NCI-H1436 treated with DMSO at 0.1 percent for 48 hours (cell line): Measurements from ENCODE around the gene ZNF454.

Experiments
- DNase-seq: peaks from one replicate; lab custom pipeline; 2025; lab: John Stamatoyannopoulos, UW

Gene ZNF454

DNA sequence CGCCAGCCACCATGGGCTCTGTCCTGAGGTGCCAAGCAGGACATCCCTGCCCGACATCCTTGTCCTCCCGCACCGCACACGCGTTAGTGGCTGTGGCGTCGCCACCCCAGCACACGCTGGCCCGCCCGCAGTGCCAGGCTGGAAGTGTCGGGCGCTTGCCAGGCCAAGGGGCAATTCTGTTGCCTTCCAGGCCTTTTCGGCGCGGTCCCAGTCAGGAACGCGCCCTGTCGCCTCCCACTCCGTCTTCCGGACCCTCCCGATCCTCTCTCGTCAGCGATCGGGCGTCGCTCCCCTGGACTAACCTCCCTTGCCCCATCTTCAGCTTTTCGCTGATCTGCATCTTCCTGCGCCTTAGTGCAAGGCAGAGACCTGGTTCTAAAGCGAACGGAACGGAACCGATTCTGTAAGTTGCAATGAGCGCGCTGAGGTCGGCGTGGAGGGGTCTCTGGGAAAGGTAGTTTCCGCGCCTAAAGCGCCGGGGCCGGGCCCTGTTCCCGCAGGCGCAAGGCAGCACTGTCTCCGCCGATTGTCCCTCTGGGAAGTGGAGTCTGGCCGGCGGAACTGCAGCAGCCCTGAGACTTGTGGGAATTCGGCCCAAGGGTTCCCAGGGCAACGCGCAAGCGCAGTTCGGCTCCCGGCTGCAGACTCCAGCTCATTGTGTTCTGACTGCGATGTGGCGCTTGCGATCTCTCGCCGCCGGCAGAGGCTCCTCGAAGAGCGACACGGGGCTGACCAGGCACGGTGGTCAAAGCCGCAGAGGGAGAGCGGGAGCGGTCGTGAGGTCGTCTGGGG is at the start of gene ZNF454:
Gene ZNF454 (plus strand): TSS at position 630 of the 792 bp plus-strand sequence. CDS start 1,594 bp downstream, outside the sequence.
- no peak for DNase-seq

DNA sequence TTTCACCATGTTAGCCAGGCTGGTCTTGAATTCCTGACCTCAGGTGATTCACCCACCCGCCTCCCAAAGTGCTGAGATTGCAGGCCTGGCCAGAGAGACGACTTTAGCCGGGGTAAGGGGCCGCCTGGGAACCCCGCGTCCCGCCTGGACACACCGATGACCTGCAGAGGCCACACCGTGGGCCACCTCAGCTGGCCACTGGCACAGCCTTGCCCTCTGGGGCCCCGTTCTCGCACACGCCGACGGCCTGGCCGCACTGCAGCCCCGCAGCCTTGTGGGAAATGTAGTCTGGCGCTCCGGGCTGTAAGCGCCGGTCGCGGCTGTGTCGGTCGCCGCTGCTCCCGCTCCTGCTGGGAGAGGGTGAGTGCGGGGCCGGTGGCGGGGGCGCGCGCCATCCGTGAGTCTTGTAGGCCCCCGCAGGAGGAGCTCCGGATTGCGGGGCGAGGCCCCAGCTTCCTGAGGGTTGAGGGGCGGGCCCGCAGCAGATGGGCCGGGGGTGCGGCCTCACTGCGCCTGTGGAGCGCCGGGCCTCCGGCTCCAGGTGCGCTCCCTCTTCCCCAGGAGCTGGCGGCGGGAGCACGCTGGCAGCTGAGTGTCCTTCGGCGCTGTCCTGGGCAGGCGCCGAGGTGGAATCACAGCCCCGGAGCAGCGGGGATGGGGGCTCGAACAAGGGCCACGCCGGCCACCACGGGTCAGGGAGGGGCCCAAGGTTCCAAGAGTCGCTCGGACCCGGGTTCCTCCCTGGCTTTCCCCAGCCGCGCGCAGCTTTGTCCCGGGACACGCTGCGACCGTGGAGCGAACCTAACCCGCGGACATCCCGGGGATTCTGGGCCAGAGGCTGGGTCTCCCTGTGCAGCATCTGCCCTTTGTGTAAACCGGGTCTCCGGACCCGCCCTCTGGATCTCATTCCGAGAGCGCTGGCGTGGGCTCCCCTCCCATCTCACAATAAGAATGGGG is 45.1 kb upstream of the ZNF454 start, which contains the start of gene ZFP2:
Gene ZFP2 (plus strand): TSS at position 299 of the 957 bp plus-strand sequence. CDS start 35,401 bp downstream, outside the sequence.
- DNase-seq: no peak

DNA sequence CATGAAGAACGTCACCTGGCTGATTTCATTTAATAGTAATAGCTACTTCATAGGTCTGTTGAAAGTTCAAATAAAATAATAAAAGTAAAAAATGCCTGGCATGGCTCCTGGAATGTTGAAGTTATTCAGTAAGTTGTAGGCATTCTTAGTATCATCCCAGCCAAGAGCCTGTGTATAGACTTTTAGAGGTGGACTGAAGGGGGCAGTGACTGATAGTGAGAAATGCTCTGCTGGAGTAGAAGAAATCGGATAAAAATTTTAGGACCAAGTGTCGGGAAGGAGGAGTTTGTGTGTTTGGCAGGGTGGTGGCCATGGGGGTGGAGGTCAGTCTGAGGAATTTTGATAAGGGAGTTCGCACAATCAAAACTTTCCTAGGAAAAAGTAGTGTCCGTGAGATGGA is 41.7 kb upstream of the ZNF454 start:
- DNase-seq: no peak

DNA sequence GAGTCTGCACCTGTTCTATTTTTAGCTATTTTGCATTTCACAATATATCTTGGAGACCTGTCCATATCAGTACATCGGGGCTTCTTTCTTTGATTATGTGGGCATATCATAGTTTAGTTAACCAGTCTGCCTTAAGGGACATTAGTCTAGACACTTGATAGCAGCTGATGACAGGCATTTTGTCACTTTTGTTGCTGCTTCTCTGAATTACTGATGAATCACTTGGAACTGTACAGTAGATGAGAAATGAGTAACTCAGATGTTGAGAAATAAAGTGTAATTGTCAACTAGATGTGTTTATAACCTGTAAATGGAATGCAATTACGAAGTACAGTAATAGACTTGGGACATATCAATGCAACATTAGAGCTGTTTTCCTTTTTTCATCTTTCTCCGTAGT is 38.1 kb upstream of the ZNF454 start:
- no peak for DNase-seq

DNA sequence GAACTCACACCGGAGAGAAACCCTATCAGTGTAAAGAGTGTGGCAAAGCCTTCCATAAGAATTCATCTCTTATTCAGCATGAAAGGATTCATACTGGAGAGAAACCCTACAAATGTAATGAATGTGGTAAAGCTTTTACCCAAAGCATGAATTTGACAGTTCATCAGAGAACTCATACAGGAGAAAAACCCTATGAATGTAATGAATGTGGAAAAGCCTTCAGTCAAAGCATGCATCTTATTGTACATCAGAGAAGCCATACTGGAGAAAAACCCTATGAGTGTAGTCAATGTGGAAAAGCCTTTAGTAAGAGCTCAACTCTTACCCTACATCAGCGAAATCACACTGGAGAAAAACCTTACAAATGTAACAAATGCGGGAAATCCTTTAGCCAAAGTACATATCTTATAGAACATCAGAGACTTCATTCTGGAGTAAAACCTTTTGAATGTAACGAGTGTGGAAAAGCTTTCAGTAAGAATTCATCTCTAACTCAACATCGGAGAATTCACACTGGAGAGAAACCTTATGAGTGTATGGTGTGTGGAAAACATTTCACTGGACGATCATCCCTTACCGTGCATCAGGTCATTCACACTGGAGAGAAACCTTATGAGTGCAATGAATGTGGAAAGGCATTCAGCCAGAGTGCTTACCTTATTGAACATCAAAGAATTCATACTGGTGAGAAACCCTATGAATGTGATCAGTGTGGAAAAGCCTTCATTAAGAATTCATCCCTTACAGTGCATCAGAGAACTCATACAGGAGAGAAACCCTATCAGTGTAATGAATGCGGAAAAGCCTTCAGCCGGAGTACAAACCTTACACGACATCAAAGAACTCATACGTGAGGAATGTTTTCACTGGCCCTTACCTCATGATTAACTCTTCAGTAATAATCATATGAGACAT is 8.9 kb upstream of the ZNF454 start:
- no peak for DNase-seq

DNA sequence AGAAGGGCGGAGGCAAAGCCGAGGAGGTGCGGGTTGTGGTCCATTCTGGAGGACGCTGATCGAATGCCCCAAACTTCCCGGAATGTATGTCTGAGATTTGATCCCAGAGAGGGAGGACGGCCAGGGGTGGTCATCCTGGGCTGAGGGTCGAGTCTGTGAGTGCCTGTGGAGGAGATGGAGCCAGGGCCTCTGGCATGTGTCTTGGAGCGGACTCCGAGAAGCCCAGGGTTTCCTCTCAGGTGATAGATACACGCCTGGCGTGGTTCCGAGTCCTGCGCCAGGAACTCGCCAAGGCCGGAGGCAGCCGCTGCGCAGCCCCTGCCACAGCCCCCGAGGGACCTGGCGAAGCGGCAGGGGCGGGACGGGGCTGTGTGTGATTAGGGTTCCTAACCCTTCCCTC is 363 bp downstream of the ZNF454 start:
- no peak for DNase-seq

DNA sequence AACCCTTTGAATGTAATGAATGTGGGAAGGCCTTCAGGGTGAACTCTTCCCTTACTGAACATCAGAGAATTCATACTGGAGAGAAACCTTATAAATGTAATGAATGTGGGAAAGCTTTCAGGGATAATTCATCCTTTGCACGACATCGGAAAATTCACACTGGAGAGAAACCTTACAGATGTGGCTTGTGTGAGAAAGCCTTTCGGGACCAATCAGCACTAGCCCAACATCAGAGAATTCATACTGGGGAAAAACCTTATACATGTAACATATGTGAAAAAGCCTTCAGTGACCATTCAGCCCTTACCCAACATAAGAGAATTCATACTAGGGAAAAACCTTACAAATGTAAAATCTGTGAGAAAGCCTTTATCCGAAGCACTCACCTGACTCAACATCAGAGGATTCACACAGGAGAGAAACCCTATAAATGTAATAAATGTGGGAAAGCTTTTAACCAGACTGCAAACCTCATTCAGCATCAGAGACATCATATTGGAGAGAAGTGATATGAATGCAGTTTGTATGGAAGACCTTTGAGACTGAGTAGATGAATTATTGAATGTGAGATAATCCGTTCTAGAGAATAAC is 24.6 kb downstream of the ZNF454 start:
- no peak for DNase-seq

DNA sequence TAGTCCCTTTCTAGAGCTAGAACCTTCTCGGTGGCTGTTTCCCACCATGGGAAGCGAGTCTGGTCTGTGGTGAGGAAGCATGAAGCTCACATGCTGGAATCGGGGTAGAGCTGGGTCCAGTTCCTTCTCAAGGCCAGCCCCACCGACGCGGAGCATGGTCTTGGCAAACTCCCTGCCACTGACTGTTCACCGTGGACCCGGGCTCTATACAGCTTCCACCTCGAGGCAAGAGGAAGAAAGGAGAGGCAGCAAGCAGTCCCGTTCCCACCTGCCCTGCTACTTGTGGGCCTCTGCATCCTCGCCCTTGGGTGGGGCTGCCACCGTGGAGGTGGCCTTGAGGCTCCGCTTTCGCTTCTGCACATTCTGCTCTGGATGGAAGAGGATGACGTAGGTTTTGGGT is 40.4 kb downstream of the ZNF454 start:
- DNase-seq: no peak

DNA sequence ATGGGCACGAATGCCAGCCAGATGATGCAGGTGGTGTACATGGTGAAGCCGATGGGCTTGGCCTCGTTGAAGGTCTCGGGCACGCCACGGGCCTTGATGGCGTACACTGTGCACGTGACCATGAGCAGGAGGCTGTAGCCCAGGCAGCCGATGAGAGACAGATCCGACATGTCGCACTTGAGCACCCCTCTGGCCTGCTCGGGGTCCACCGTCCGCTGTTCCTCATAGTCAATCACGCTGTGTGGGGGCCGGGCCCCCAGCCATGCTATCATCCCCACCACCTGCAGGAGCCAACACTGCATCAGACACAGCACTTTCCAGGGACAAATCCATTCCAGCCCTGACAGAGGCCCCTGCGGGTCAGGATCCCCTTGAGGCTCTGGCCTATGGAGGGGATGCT is 41.9 kb downstream of the ZNF454 start:
- no peak for DNase-seq

DNA sequence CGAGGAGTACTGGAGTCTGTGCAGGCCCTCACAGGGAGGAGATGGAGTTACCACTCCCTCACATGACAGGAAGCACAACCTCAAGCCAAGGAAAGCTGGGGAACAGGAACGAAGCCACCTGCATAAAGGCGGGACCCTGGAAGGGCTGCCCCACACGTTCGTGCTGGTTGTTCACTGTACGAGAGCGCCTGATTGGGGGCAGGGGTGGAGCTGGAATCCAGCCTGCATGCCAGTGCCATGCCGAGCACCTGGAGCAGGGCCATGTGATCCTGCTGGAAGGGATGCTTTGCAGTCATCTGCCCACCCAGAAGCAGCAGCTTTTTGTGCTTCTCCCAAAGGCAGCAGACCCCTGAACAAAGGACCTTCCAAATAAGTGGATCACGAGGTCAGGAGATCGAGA is 42.7 kb downstream of the ZNF454 start:
- no peak for DNase-seq

DNA sequence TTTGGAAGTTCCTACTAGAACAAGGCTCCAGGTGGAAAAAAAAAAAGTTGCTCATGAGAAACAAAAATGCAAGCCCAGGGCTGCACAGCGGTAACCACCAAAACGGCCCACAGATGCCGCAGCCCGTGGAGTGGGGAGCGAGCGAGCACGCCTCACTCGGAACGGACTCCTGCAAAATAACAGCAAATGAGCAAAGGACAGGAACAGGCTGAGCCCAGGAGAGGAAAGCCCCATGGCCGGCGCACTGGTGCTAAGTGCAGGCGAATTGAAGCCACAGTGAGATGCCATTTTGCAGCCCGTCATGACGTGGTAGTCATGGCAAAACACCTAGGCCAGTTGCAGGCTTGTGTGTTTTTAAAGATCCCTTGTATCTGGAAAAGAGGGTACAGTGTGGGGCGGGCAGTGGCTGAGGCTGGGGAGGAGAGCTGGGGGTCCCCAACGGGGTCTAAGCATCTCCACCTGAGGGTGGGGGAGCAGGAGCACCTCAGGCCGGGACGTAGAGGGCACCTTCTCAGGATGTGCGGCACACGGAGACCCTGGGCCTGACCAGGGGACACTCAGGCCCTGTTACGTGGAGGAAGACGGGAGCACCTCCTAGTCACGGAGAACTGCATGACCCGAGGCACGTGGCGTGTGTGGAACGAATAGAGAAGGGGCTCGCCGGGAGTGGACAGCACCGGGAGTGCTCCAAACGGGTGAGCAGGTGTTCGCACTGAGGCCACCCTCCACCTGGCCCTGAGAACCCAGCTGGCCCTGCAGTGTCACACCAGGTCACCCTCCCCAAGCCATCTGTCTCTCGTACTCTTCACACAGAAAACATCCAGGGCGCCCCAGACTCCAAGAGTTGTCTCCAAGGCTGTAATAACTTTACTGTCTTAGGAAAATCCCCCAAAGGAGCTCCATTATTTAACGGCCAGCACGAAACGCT is 43.4 kb downstream of the ZNF454 start:
- no peak for DNase-seq

DNA sequence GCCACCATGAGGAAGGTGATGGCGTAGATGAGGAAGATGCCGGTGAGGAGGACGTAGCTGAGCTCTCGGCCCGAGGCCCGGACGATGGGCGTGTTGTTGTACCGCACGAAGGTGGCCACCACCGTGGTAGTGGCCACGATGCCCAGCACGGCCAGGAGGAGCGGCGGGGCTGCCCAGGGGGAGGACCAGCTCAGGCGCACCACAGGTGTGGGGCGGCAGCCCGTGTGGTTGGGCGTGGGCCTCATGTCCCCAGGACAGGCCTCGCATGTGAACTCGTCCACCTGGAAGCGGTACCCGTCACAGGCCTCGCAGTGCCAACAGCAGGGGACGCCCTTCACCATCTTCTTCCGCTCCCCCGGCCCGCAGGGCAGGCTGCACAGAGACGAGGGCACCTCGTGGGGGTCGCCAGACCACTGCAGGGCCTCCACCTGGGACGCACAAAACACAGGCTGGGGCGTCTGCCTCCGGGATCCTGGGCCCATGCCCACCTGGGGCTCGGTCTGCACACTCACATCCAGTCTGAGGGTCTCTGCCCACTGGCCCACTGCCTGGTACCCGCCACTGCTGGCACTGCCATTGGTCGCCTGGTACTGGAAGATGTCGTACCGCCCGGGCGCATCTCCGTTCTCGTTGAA is 45.4 kb downstream of the ZNF454 start:
- DNase-seq: no peak

DNA sequence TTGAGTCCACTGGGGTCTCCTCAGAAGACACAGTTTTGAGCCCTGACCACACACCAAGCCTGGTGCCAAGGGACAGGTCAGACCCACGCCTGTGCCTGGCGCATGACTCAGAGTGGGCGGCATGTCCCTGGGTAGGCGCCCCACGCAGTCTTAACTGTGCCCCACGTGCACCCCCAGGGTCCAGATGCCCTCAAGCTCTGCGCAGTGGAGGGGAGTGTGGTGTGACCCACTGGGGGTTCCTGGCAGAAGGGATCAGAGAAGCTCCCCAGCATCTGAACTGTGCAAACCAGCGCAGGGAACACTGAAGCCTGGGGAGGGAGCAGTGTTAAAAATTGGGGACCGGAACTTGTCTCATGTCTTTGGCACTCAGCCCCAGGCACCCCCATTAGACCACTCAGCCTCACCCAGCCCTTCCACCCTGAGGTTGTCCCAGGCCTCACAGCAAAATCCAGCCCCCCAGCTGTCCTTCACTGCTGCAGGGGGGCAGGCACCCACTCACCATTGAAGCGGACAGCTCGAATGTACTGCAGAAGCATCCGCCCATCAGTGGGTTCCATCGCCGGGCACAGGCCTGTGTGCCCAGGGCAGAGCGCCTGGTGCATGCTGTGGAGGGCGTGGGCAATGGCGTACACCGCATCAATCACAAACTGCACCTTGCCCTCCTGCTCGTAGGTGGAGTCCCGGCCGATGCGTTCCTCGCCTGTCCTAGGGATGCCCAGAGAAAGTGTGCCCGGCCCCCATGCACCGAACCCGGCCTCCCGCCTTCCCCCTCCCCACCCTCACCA is 47.6 kb downstream of the ZNF454 start:
- no peak for DNase-seq

DNA sequence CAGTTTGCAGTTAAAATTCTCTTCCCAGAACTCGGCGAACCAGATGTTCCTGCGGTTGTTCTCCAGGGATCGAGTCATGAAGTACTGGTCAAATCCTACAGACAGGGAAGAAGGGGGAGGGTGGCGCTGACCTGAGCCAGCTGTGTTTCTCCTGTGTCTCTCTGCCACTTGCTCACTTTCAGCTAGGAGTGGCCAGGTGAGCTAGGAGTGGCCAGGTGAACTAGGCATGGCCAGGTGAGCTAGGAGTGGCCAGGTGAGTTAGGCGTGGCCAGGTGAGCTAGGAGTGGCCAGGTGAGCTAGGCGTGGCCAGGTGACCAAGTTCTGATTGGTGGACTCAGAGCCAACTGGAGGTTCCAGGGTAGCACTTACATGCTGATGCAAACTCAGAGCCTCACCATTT is 48.3 kb downstream of the ZNF454 start:
- no peak for DNase-seq

DNA sequence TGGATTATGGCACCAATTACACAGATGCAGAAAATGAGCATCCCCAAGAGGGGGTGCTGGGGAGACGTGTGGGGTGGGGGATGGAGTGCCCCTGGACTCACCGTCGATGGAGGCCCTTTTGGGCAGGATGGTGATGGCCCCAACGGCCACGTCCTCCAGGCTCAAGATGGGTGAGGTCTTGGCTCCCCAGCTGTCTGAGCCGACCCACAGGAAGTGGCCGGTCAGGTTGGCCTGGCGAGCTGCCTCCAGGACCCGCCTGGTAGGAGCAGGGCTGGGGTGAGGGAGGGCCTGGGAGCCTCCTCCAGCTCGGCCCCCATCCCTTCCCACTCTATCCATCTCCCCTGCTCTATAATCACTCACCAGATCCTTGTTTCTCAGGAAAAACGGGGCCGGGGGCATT is 49.5 kb downstream of the ZNF454 start:
- DNase-seq: no peak

DNA sequence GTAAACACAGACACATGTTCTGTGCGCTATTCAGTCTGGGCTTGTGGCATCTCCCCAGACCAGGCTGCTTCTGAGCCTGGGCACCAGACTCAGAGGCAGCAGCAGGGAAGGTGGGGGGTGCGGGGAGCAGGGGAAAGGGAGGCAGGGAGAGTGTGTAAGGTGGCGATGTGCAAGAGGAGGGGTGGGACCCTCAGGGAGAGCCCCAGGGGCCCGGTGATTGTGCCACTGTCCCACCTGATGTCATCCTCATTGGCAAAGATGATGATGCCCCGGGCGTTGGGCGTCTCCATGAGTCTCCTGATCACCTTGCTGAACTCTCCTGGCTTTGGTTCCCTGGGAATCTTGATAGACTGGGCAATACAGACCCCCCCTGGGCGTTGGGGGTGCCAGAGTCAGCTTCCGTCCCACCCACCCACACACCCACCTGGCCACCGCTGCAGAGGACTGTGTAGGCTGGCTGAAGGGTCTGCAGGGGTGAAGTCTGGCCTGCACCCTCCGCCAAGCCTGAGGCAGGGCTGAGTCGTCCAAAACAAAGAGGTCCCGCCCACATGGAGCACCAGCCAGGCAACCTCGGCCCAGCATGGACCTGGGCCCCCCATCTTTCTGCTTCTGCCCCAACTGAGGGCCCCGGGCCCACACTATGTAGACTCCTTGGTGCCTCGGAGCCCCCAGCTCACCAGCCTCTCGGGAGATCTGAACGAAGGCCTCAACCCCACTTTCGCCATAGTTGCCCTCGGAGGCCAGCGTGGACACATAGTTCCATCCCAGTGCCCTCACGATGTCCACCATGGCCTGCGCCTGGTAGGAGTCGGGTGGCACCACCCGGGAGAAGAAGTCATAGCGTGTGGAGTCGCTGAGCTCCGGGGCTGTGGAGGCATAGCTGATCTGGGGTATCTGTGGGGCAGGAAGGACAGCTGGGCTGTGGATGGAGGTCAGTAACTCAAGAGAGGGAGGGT is 50.5 kb downstream of the ZNF454 start:
- no peak for DNase-seq

DNA sequence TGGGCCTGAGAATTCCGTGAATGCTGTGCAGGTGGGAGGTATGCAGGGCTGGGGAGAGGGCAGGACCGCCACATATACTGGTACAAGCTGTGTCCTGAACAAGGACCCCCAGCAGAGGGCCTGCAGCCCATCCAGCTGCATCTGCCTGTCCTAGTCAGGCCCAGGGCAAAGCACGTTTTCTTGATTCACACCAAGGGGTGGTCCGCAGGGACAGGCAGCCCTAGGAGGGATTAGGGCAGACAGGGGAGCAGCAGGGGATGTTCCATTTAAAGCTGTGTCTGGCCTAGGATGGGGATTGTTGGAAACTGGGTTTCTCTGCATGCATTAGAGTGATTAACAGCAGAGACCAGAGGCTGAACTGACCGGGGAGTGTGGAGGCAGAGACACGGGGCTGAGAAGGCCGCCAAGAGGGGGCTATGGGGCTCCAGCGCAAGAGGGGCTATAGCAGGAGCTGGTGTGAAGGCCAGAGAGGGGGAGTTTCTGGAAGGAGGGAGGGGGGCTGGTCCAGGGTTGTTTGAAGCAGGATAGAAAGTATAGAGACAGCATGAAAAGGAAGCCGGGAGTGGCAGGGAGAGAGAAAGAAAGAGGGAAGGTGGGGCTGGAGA is 51.4 kb downstream of the ZNF454 start:
- no peak for DNase-seq
